H1 (cell line): ENCODE results near the gene NQO2. TPM values are rescaled to one million over a fixed set of nuclear protein-coding genes. Genes with fewer than 3 reads are reported as not detected.

Experiments used
- CTCF ChIA-PET: fragments of 300-600 bp; sonication (Branson Sonifier 250); formaldehyde crosslinking; loops from one replicate; lab custom pipeline; 2021; ENCODE audit not compliant: partially characterized antibody; lab: Charles Lee
- POLR2A ChIA-PET: fragments of 300-600 bp; sonication (Branson Sonifier 250); formaldehyde crosslinking; loops from one replicate; lab custom pipeline; 2021; ENCODE audit warnings: inconsistent platforms; ENCODE audit not compliant: partially characterized antibody; lab: Charles Lee
- DNase-seq, 2 experiments: peaks; one replicate each; pipeline versions ENCODE4 v3.0.0 to v3.0.0-alpha.2; 2010 to 2022; ENCODE audit warnings: low spot score in 2 of 2, low read depth in 1 of 2, mixed read lengths in 1 of 2
- FAIRE-seq: peaks from 2 replicates; lab custom pipeline; 2011; peaks lifted over from hg19 to GRCh38; lab: Jason Lieb, UNC
- H2AFZ ChIP-seq: 2 replicates; pipeline ENCODE4 v1.8.1; 2012; ENCODE audit warnings: low read length, inconsistent platforms
- H2AK5ac ChIP-seq: 2 replicates; pipeline ENCODE4 v1.6.1; 2013; ENCODE audit warnings: low read depth, low read length
- H2BK120ac ChIP-seq: replicated peaks from 2 replicates; pipeline ENCODE3; 2013; ENCODE audit warnings: low read depth, low read length, inconsistent platforms
- H2BK12ac ChIP-seq: 2 replicates; pipeline ENCODE4 v1.6.1; 2013; ENCODE audit warnings: low read depth, low read length
- H2BK15ac ChIP-seq: 2 replicates; pipeline ENCODE4 v1.6.1; 2013; ENCODE audit warnings: low read length
- H2BK20ac ChIP-seq: 2 replicates; pipeline ENCODE4 v1.6.1; 2013; ENCODE audit warnings: low read length
- H2BK5ac ChIP-seq: 2 replicates; pipeline ENCODE4 v1.6.1; 2013; ENCODE audit warnings: low read depth, low read length
- H3K14ac ChIP-seq: 2 replicates; pipeline ENCODE4 v1.6.1; 2013; ENCODE audit warnings: inconsistent platforms; ENCODE audit not compliant: insufficient read length
- H3K18ac ChIP-seq: 2 replicates; pipeline ENCODE4 v1.6.1; 2013; ENCODE audit warnings: low read length; ENCODE audit errors: extremely low read depth
- H3K23ac ChIP-seq: 2 replicates; pipeline ENCODE4 v1.6.1; 2013; ENCODE audit warnings: inconsistent platforms; ENCODE audit not compliant: insufficient read length
- H3K23me2 ChIP-seq: 2 replicates; pipeline ENCODE4 v1.6.1; 2013; ENCODE audit warnings: low read depth, low read length
- H3K27ac ChIP-seq: 2 replicates; pipeline ENCODE4 v1.6.1; 2011; ENCODE audit warnings: low read depth, low read length, inconsistent platforms
- H3K27me3 ChIP-seq, 4 experiments: replicated peaks in 1 of 4; 1 replicate in 1 of 4; 2 replicates in 3 of 4; pipeline versions ENCODE4 v1.6.1 to v1.8.1; 2011 to 2013; ENCODE audit warnings: low read length in 3 of 4, mild to moderate bottlenecking in 3 of 4, inconsistent platforms in 2 of 4, mixed read lengths in 2 of 4, moderate library complexity in 1 of 4; ENCODE audit not compliant: control insufficient read depth in 3 of 4, insufficient read depth in 3 of 4; ENCODE audit errors: extremely low read depth in 1 of 4
- H3K36me3 ChIP-seq, 4 experiments: 2 replicates each; pipeline versions ENCODE4 v1.6.1 to v1.8.1; 2011 to 2013; ENCODE audit warnings: mild to moderate bottlenecking in 4 of 4, low read length in 3 of 4, moderate library complexity in 2 of 4, control low read depth in 1 of 4, inconsistent platforms in 1 of 4; ENCODE audit not compliant: insufficient read depth in 4 of 4, control insufficient read depth in 2 of 4
- H3K4ac ChIP-seq: replicated peaks from 2 replicates; pipeline ENCODE3; 2013; ENCODE audit warnings: low read length, low read depth, mixed read lengths, inconsistent platforms; ENCODE audit not compliant: insufficient read length
- H3K4me1 ChIP-seq, 4 experiments: replicated peaks in 1 of 4; 1 replicate in 1 of 4; 2 replicates in 3 of 4; pipeline versions ENCODE4 v1.6.1 to v1.8.1; 2011 to 2013; ENCODE audit warnings: low read length in 3 of 4, inconsistent platforms in 2 of 4, mixed read lengths in 1 of 4; ENCODE audit not compliant: insufficient read depth in 4 of 4, control insufficient read depth in 3 of 4
- H3K4me2 ChIP-seq, 2 experiments: 2 replicates each; pipeline versions ENCODE4 v1.6.1 to v1.8.1; 2011 to 2013; ENCODE audit warnings: low read depth in 2 of 2, low read length in 2 of 2, control low read depth in 1 of 2, inconsistent platforms in 1 of 2, mild to moderate bottlenecking in 1 of 2; ENCODE audit not compliant: insufficient read depth in 1 of 2
- H3K4me3 ChIP-seq, 4 experiments: fragments of 200-600, 300-600 bp in 1 of 4; sonication (generic), shearing (Covaris generic), sonication (Bioruptor Twin) in 1 of 4; 2 replicates each; pipeline versions ENCODE4 v1.5.1 to v1.8.1; 2011 to 2016; ENCODE audit warnings: low read length in 4 of 4, low read depth in 3 of 4, control low read depth in 2 of 4, inconsistent platforms in 2 of 4, mild to moderate bottlenecking in 2 of 4, mixed read lengths in 1 of 4, moderate library complexity in 1 of 4; ENCODE audit not compliant: insufficient read depth in 2 of 4; ENCODE audit errors: extremely low read depth in 1 of 4
- H3K56ac ChIP-seq: replicated peaks from 2 replicates; pipeline ENCODE3; 2013; ENCODE audit warnings: low read depth, mild to moderate bottlenecking, mixed read lengths, low read length, inconsistent platforms; ENCODE audit not compliant: insufficient read length
- H3K79me1 ChIP-seq: 2 replicates; pipeline ENCODE4 v1.6.1; 2013; ENCODE audit warnings: low read depth, low read length, control low read depth
- H3K79me2 ChIP-seq, 2 experiments: 2 replicates each; pipeline versions ENCODE4 v1.6.1 to v1.8.1; 2012 to 2013; ENCODE audit warnings: low read length in 2 of 2, mild to moderate bottlenecking in 2 of 2, inconsistent platforms in 1 of 2; ENCODE audit not compliant: insufficient read depth in 2 of 2, control insufficient read depth in 1 of 2
- H3K9ac ChIP-seq, 4 experiments: replicated peaks in 1 of 4; 1 replicate in 1 of 4; 2 replicates in 3 of 4; pipeline versions ENCODE4 v1.6.1 to v1.8.1; 2011 to 2013; ENCODE audit warnings: low read depth in 3 of 4, low read length in 3 of 4, control low read depth in 2 of 4, mild to moderate bottlenecking in 2 of 4, moderate library complexity in 2 of 4, inconsistent platforms in 1 of 4; ENCODE audit errors: extremely low read depth in 1 of 4
- H3K9me3 ChIP-seq, 2 experiments: 2 replicates each; pipeline versions ENCODE4 v1.6.1 to v1.8.1; 2012 to 2013; ENCODE audit warnings: mild to moderate bottlenecking in 2 of 2, moderate library complexity in 2 of 2, control low read depth in 1 of 2, inconsistent platforms in 1 of 2, low read depth in 1 of 2, low read length in 1 of 2, mixed read lengths in 1 of 2; ENCODE audit not compliant: insufficient read depth in 2 of 2
- H4K20me1 ChIP-seq, 2 experiments: replicated peaks in 1 of 2; 2 replicates each; pipeline versions ENCODE3 to v1.8.1; 2011 to 2013; ENCODE audit warnings: inconsistent platforms in 2 of 2, low read length in 2 of 2, mild to moderate bottlenecking in 1 of 2; ENCODE audit not compliant: insufficient read depth in 2 of 2, control insufficient read depth in 1 of 2
- H4K5ac ChIP-seq: 2 replicates; pipeline ENCODE4 v1.6.1; 2013; ENCODE audit warnings: low read length, low read depth, mixed read lengths, inconsistent platforms; ENCODE audit not compliant: insufficient read length
- H4K8ac ChIP-seq: 2 replicates; pipeline ENCODE4 v1.8.0; 2013; ENCODE audit warnings: mild to moderate bottlenecking, moderate library complexity, low read length, inconsistent platforms; ENCODE audit not compliant: insufficient read depth; ENCODE audit errors: extremely low read depth
- H4K91ac ChIP-seq: replicated peaks from 2 replicates; pipeline ENCODE3; 2013; ENCODE audit warnings: low read length, mixed read lengths, inconsistent platforms; ENCODE audit not compliant: insufficient read length
- NRF1 ChIP-seq: IDR thresholded peaks from 2 replicates; pipeline ENCODE4 v1.6.1; 2011; ENCODE audit warnings: mild to moderate bottlenecking, low read depth, low read length, improper control_type of control experiment
- WGBS, 2 experiments: shearing (Covaris generic) in 1 of 2; methylation state at CpG; one replicate each; pipeline versions ENCODE4 v1.1.6 to v1.1.7; 2013 to 2015; ENCODE audit warnings: low lambda C conversion rate in 2 of 2, mixed read lengths in 2 of 2, inconsistent platforms in 1 of 2, low coverage in 1 of 2, missing lambda C conversion rate in 1 of 2; ENCODE audit not compliant: insufficient replicate concordance in 2 of 2, insufficient coverage in 1 of 2, insufficient read length in 1 of 2; ENCODE audit errors: extremely low coverage in 1 of 2, missing lambda C conversion rate in 1 of 2; 5-methylcytosine and 5-hydroxymethylcytosine counted together
- polyA plus RNA-seq, 7 experiments: library from polyadenylated mRNA; depleted of rRNA in 3 of 7; stranded (reverse) in 5 of 7; unstranded in 2 of 7; fragments of >200 nt in 5 of 7; fragments of 200-250 nt in 2 of 7; gene quantifications; 1 replicate in 5 of 7; 2 replicates in 1 of 7; 4 replicates in 1 of 7; pipeline versions ENCODE4 v1.2.1 to v1.2.3, GENCODE V29; 2011 to 2013; ENCODE audit warnings: missing spikeins in 2 of 7, mixed read lengths in 2 of 7
- total RNA-seq: library from RNA; stranded (reverse); fragmentation: NEBNext Ultra II Directional; extraction: Animal tissue kit (Norgen Biotek cat#: 25700); gene quantifications from 2 replicates; pipeline ENCODE4 v1.2.1, GENCODE V29; 2021

The NQO2 gene
- total and polyA plus RNA-seq, 2 of the 8 experiments (the other 6 are each of a cell fraction or from before 2014, with no cell fraction given) = 135 to 168 TPM

- Histone ChIP-seq H3K4ac (no peak overlapping the region), H2BK120ac (no peak overlapping the region), H3K23ac (no peak overlapping the region), H4K8ac (0 out of 2 replicates have a peak overlapping the region, but pooled peaks have one; percentile 9), H3K14ac (no peak overlapping the region), H3K4me2 (no peak overlapping the region), H4K91ac (no peak overlapping the region), H3K9me3 (no peaks in the 10 kb centered on the region), H3K79me2 (no peaks in the 10 kb centered on the region), H3K4me3 (no peak overlapping the region), H3K4me1 (peaks cover 0 to 5% (median 1%) of the 10 kb centered on the region in 4 experiments; a peak in 1 of 7 replicates), H2BK12ac (no peak overlapping the region), H3K56ac (no peak overlapping the region), H2AFZ (peak overlapping the region; percentile 43; the same call in 1 of the 2 replicates), H4K20me1 (no peaks in the 10 kb centered on the region), H3K79me1 (no peaks in the 10 kb centered on the region), H3K27me3 (no peaks in the 10 kb centered on the region), H3K23me2 (no peaks in the 10 kb centered on the region), H3K27ac (no peak overlapping the region), H3K9ac (no peak overlapping the region), H2BK15ac (no peak overlapping the region), H3K36me3 (no peaks in the 10 kb centered on the region), H2AK5ac (no peak overlapping the region), H2BK5ac (no peak overlapping the region), H2BK20ac (no peak overlapping the region), H3K18ac (no peak overlapping the region), H4K5ac (no peak overlapping the region)
- no peak for DNase-seq
- ChIA-PET CTCF (interaction anchor here (0.9 to 4.9 kb wide), 7 partner anchors 8 to 48 kb away, joined by 3 to 20 read pairs (median 7); no protein-coding TSS in a partner anchor), POLR2A (interaction anchor here (1.1 to 2.0 kb wide), 4 partner anchors 11 to 80 kb away, joined by 3 to 16 read pairs (median 4); partner anchors contain the start of gene NQO2)
- no peak for FAIRE-seq
- WGBS, 2 experiments = 90% methylated on average over 7 of the region's 7 CpGs; no CpG with 5 or more reads in 1 of the 2 experiments
- no peak for TF ChIP-seq NRF1
These were observed 38.1 kb downstream of the NQO2 start for GRCh38 chr6:3037638-3038365.
